DOHH2 (cell line): ENCODE measurements around the gene LCE2D.

ENCODE experiments used
- H3F3A ChIP-seq: fragments of 200-600 bp; sonication (generic), shearing (Covaris generic); 2 replicates; pipeline ENCODE4 v1.6.0; 2016; ENCODE audit warnings: antibody characterized with exemption, mild to moderate bottlenecking; ENCODE audit not compliant: control insufficient read depth, insufficient read depth
- H3K27ac ChIP-seq: fragments of 200-600 bp; sonication (generic); 2 replicates; pipeline ENCODE4 v1.5.1; 2014; ENCODE audit warnings: low read depth, mild to moderate bottlenecking, low read length, moderate library complexity
- H3K27me3 ChIP-seq: fragments of 200-600 bp; sonication (generic); 2 replicates; pipeline ENCODE4 v1.6.1; 2014; ENCODE audit warnings: mild to moderate bottlenecking, low read length, mixed read lengths; ENCODE audit not compliant: control insufficient read depth
- H3K36me3 ChIP-seq: fragments of 200-600 bp; sonication (generic); 2 replicates; pipeline ENCODE4 v1.6.1; 2014; ENCODE audit warnings: mild to moderate bottlenecking, low read length, moderate library complexity, mixed read lengths; ENCODE audit not compliant: control insufficient read depth
- H3K4me1 ChIP-seq: fragments of 200-600 bp; sonication (generic); 2 replicates; pipeline ENCODE4 v1.6.1; 2014; ENCODE audit warnings: mild to moderate bottlenecking, low read length, mixed read lengths; ENCODE audit not compliant: control insufficient read depth
- H3K4me2 ChIP-seq: fragments of 200-600 bp; sonication (generic); 2 replicates; pipeline ENCODE4 v1.6.0; 2014; ENCODE audit warnings: mild to moderate bottlenecking, low read length, moderate library complexity
- H3K4me3 ChIP-seq: fragments of 200-600 bp; sonication (generic); 2 replicates; pipeline ENCODE4 v1.5.1; 2014; ENCODE audit warnings: mild to moderate bottlenecking, low read length, mixed read lengths
- H3K79me2 ChIP-seq: fragments of 200-600 bp; sonication (generic); 2 replicates; pipeline ENCODE4 v1.6.1; 2014; ENCODE audit warnings: mild to moderate bottlenecking, low read length, mixed read lengths; ENCODE audit not compliant: control insufficient read depth
- H3K9me2 ChIP-seq: fragments of 200-600 bp; sonication (generic); replicated peaks from 2 replicates; pipeline ENCODE4 v1.6.1; 2014; ENCODE audit warnings: mild to moderate bottlenecking, low read length, mixed read lengths; ENCODE audit not compliant: control insufficient read depth
- H3K9me3 ChIP-seq: fragments of 200-600 bp; sonication (generic); 2 replicates; pipeline ENCODE4 v1.6.1; 2014; ENCODE audit warnings: antibody characterized with exemption, low read length, mixed read lengths; ENCODE audit not compliant: control insufficient read depth, insufficient read depth
- H4K20me1 ChIP-seq: fragments of 200-600 bp; sonication (generic); 2 replicates; pipeline ENCODE4 v1.6.0; 2014; ENCODE audit warnings: low read depth, mild to moderate bottlenecking, antibody characterized with exemption, low read length, moderate library complexity; ENCODE audit not compliant: control insufficient read depth, insufficient read depth
- EZH2phosphoT487 ChIP-seq: fragments of 200-600 bp; sonication (generic); IDR thresholded peaks from 2 replicates; pipeline ENCODE4 v1.6.1; 2017; ENCODE audit warnings: borderline replicate concordance, mild to moderate bottlenecking, antibody characterized with exemption, low read length, moderate library complexity, mixed read lengths
- TF ChIP-seq, protein P1 (sequence below): fragments of 200-600 bp; sonication (generic); IDR thresholded peaks from one replicate; pipeline ENCODE4 v1.5.1; 2014; ENCODE audit warnings: antibody characterized with exemption, mild to moderate bottlenecking, low read depth, low read length; ENCODE audit not compliant: poor library complexity, severe bottlenecking

The LCE2D gene

DNA sequence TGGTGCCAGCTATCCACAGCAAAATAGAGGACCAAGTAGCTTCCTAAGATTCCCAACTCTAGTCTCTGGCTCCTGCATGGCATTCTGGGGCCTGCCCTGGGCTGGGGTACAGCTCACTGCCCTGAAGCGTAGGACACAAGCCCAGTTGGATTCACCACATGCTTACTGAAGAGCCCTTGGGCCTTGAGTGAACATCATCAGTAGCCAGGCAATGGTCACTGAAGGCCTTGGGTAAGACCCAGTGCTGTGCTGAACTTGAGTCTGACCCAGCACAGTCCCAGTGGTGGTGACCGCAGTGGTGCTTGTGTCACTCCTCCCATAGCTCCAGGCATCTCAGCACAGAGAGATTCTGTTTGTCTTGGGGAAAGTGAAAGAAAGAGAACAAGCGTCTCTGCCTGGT lies 32.6 kb upstream of the LCE2D start:
- Histone ChIP-seq H3K36me3 (no peaks in the 10 kb centered on the region), H3F3A (no peaks in the 10 kb centered on the region), H3K27ac (no peak overlapping the region), H3K9me3 (no peaks in the 10 kb centered on the region), H3K9me2 (no peaks in the 10 kb centered on the region), H3K4me1 (no peaks in the 10 kb centered on the region), H3K79me2 (no peaks in the 10 kb centered on the region), H3K27me3 (no peaks in the 10 kb centered on the region), H3K4me3 (no peak overlapping the region), H3K4me2 (no peak overlapping the region), H4K20me1 (no peaks in the 10 kb centered on the region)
- TF ChIP-seq, protein P1, sequence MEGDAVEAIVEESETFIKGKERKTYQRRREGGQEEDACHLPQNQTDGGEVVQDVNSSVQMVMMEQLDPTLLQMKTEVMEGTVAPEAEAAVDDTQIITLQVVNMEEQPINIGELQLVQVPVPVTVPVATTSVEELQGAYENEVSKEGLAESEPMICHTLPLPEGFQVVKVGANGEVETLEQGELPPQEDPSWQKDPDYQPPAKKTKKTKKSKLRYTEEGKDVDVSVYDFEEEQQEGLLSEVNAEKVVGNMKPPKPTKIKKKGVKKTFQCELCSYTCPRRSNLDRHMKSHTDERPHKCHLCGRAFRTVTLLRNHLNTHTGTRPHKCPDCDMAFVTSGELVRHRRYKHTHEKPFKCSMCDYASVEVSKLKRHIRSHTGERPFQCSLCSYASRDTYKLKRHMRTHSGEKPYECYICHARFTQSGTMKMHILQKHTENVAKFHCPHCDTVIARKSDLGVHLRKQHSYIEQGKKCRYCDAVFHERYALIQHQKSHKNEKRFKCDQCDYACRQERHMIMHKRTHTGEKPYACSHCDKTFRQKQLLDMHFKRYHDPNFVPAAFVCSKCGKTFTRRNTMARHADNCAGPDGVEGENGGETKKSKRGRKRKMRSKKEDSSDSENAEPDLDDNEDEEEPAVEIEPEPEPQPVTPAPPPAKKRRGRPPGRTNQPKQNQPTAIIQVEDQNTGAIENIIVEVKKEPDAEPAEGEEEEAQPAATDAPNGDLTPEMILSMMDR, result no peak
- no peak for TF ChIP-seq EZH2phosphoT487

DNA sequence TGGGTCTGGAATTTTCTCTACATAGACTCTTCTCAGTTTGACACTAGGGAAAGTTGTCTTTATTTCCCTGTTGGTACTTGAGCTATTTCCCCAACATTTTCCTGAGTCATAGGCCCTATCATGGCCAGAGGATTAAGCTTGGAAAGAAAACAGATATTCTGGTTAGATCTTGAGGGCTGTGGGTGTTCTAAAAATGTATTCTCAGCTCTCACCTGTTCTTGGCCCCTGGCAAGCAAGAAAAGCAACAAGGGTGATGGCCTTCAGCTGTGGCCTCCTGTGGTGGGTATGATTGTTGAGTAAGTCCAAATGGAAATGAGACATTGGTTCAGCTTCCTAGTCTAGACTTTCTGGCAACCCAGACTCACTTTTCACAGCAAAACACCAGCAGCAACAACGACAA lies 22.8 kb upstream of the LCE2D start:
- H3K4me3 ChIP-seq, result no peak overlapping the region
- H3K4me1 ChIP-seq, result no peaks in the 10 kb centered on the region
- TF ChIP-seq, protein P1, result no peak
- no peak for TF ChIP-seq EZH2phosphoT487
- no peaks in the 10 kb centered on the region for H3K9me2 ChIP-seq
- no peaks in the 10 kb centered on the region for H3K36me3 ChIP-seq
- no peaks in the 10 kb centered on the region for H3K27me3 ChIP-seq
- H3K79me2 ChIP-seq, result no peaks in the 10 kb centered on the region
- H3K4me2 ChIP-seq, result no peak overlapping the region
- H3F3A ChIP-seq, result no peaks in the 10 kb centered on the region
- no peak overlapping the region for H3K27ac ChIP-seq
- no peaks in the 10 kb centered on the region for H3K9me3 ChIP-seq
- H4K20me1 ChIP-seq, result no peaks in the 10 kb centered on the region

DNA sequence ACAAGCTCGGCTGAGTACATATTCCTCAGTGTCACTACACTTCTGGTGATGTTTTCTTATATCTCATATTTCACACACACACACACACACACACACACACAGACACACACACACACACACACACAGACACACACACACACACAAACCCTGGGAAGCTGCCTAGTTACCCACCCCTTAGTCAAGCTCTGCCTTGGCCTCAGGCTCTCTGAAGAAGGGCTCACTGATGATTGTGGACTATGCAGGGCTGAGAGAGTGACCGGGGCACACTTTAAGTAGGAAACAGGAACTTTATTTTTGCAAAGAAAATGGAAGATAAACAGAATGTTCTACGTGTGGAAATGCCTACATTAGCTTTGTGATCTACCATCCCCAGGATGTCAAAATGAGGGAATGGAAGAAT lies 19.2 kb upstream of the LCE2D start:
- Histone ChIP-seq H4K20me1 (no peaks in the 10 kb centered on the region), H3K79me2 (no peaks in the 10 kb centered on the region), H3F3A (no peaks in the 10 kb centered on the region), H3K27me3 (0 out of 2 replicates have a peak, but pooled peaks cover 3% of the 10 kb centered on the region), H3K4me3 (no peak overlapping the region), H3K36me3 (no peaks in the 10 kb centered on the region), H3K27ac (no peak overlapping the region), H3K4me2 (no peak overlapping the region), H3K9me3 (no peaks in the 10 kb centered on the region), H3K9me2 (no peaks in the 10 kb centered on the region), H3K4me1 (no peaks in the 10 kb centered on the region)
- TF ChIP-seq EZH2phosphoT487, result no peak
- TF ChIP-seq, protein P1, result no peak

DNA sequence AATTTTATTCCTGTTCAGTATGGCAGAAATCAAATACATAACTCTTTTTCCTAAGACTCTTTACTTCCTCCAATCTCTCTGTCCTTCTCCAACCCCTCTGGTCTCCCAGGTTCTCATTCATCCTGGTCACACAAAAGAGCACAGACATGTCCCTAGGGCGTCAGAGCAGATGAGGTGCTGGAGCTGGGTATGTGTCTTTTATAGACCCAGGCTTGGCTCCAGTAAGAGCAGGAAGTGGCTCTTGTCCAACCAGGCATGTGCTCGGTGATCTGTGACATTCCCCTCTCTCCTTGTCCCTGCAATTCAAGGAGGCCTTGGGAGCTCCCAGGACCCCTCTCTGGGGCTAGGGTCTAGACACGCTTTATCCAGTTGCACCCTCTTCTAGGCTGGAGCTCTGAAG lies 18.0 kb upstream of the LCE2D start:
- H3K79me2 ChIP-seq, result no peaks in the 10 kb centered on the region
- no peaks in the 10 kb centered on the region for H3K9me2 ChIP-seq
- 0 out of 2 replicates have a peak, but pooled peaks cover 7% of the 10 kb centered on the region for H3K27me3 ChIP-seq
- no peaks in the 10 kb centered on the region for H3K4me1 ChIP-seq
- no peaks in the 10 kb centered on the region for H3K36me3 ChIP-seq
- no peaks in the 10 kb centered on the region for H3K9me3 ChIP-seq
- no peaks in the 10 kb centered on the region for H4K20me1 ChIP-seq
- no peak overlapping the region for H3K4me2 ChIP-seq
- no peak overlapping the region for H3K4me3 ChIP-seq
- H3K27ac ChIP-seq, result no peak overlapping the region
- no peak for TF ChIP-seq EZH2phosphoT487
- TF ChIP-seq, protein P1, result no peak
- no peaks in the 10 kb centered on the region for H3F3A ChIP-seq
